Small intestine (tissue), 7 donors: ENCODE results near the gene TREML2. TPM values are rescaled to one million over a fixed set of nuclear protein-coding genes. Genes with fewer than 3 reads are reported as not detected.

ENCODE experiments used
- DNase-seq, 2 donors: peaks; one replicate each; pipeline versions ENCODE4 v3.0.0 to v3.0.0-alpha.2; 2013
- FAIRE-seq: peaks from 2 replicates; lab custom pipeline; 2012; peaks lifted over from hg19 to GRCh38; lab: Jason Lieb, UNC
- H3K27ac ChIP-seq, 3 donors: one replicate each; pipeline ENCODE4 v1.5.1; 2013; ENCODE audit warnings: low read length in 2 of 3, mild to moderate bottlenecking in 2 of 3, control low read depth in 1 of 3, inconsistent platforms in 1 of 3, low read depth in 1 of 3, moderate library complexity in 1 of 3
- H3K27me3 ChIP-seq, 3 donors: one replicate each; pipeline ENCODE4 v1.6.1; 2013; ENCODE audit warnings: low read length in 3 of 3, inconsistent platforms in 1 of 3; ENCODE audit not compliant: control insufficient read depth in 3 of 3, insufficient read depth in 3 of 3
- H3K36me3 ChIP-seq, 3 donors: one replicate each; pipeline ENCODE4 v1.6.1; 2013; ENCODE audit warnings: low read length in 3 of 3, inconsistent platforms in 1 of 3, low read depth in 1 of 3, mild to moderate bottlenecking in 1 of 3, moderate library complexity in 1 of 3; ENCODE audit not compliant: control insufficient read depth in 3 of 3, insufficient read depth in 2 of 3
- H3K4me1 ChIP-seq, 3 donors: one replicate each; pipeline ENCODE4 v1.6.1; 2013; ENCODE audit warnings: low read length in 2 of 3, inconsistent platforms in 1 of 3, low read depth in 1 of 3, mild to moderate bottlenecking in 1 of 3, moderate library complexity in 1 of 3; ENCODE audit not compliant: control insufficient read depth in 3 of 3, insufficient read depth in 2 of 3
- H3K4me3 ChIP-seq, 3 donors: one replicate each; pipeline ENCODE4 v1.5.1; 2013; ENCODE audit warnings: low read length in 3 of 3, control low read depth in 1 of 3, inconsistent platforms in 1 of 3, low read depth in 1 of 3, mild to moderate bottlenecking in 1 of 3, moderate library complexity in 1 of 3
- H3K9me3 ChIP-seq, 2 donors: one replicate each; pipeline ENCODE4 v1.6.1; 2013; ENCODE audit warnings: low read depth in 1 of 2, low read length in 1 of 2; ENCODE audit not compliant: control insufficient read depth in 2 of 2, insufficient read depth in 1 of 2
- WGBS, 3 donors: extraction: QIAGEN DNeasy Blood & Tissue Kit; methylation state at CpG; one replicate each; pipeline ENCODE4 v1.1.7; 2013; 5-methylcytosine and 5-hydroxymethylcytosine counted together
- polyA plus RNA-seq, 4 donors: library from polyadenylated mRNA; stranded (reverse) in 3 of 4; unstranded in 1 of 4; fragments of 200-250 nt in 3 of 4; fragments of 120-200 nt in 1 of 4; gene quantifications; one replicate each; pipeline versions ENCODE4 v1.2.1 to v1.2.3, GENCODE V29; 2013
- donor health status: healthy with polysubstance abuse.
- donor health status: control.
- donor health status: control.
- donor health status: Bipolar disorder and iron deficiency.
- donor health status: healthy.

Gene TREML2
- polyA plus RNA-seq, 4 donors = 0.10 to 0.27 (median 0.13) TPM; not detected in 1

GRCh38 chr6:41156001-41156400 is 44.9 kb downstream of the TREML2 start:
- H3K4me1 ChIP-seq = no peaks in the 10 kb centered on the region
- H3K36me3 ChIP-seq = no peaks in the 10 kb centered on the region
- no peaks in the 10 kb centered on the region for H3K27me3 ChIP-seq
- no peak overlapping the region for H3K27ac ChIP-seq
- H3K4me3 ChIP-seq = no peak overlapping the region
- DNase-seq = no peak
- no peaks in the 10 kb centered on the region for H3K9me3 ChIP-seq
- no peak for FAIRE-seq
- WGBS, 3 donors = 83 to 91% (median 90%) methylated on average over 4 of the region's 4 CpGs

- Histone ChIP-seq H3K27ac (no peak overlapping the region), H3K4me3 (no peak overlapping the region), H3K9me3 (no peaks in the 10 kb centered on the region), H3K4me1 (no peaks in the 10 kb centered on the region), H3K27me3 (no peaks in the 10 kb centered on the region), H3K36me3 (no peaks in the 10 kb centered on the region)
- FAIRE-seq (no peak), DNase-seq (no peak)
- WGBS, 3 donors = 26 to 45% (median 28%) methylated on average over 7 of the region's 7 CpGs
Measured at GRCh38 chr6:41155132-41155805, 45.7 kb downstream of the TREML2 start.

- DNase-seq (no peak), FAIRE-seq (no peak)
- no peaks in the 10 kb centered on the region for H3K4me1 ChIP-seq
- no peaks in the 10 kb centered on the region for H3K9me3 ChIP-seq
- H3K4me3 ChIP-seq = no peak within 1 kb of the TSS
- H3K36me3 ChIP-seq = no peaks in the 10 kb centered on the region
- 56 to 71% (median 65%) methylated on average over 5 of the region's 5 CpGs for WGBS, 3 donors
- H3K27me3 ChIP-seq = no peaks in the 10 kb centered on the region
- H3K27ac ChIP-seq = no peak within 1 kb of the TSS
Measured at GRCh38 chr6:41153992-41154625, 46.8 kb downstream of the TREML2 start, which contains the start of gene TREML1. TSS of gene TREML1 (minus strand) at chr6:41154347. CDS start at chr6:41154288, 59 bp downstream.

- DNase-seq (no peak), FAIRE-seq (no peak)
- no peaks in the 10 kb centered on the region for H3K27me3 ChIP-seq
- H3K4me1 ChIP-seq = no peaks in the 10 kb centered on the region
- no peak overlapping the region for H3K4me3 ChIP-seq
- WGBS, 3 donors = 77 to 88% (median 87%) methylated on average over 4 of the region's 4 CpGs
- no peaks in the 10 kb centered on the region for H3K9me3 ChIP-seq
- H3K27ac ChIP-seq = no peak overlapping the region
- peaks cover 0 to 2% (median 0%) of the 10 kb centered on the region in 3 donors for H3K36me3 ChIP-seq
Measured at GRCh38 chr6:41153451-41153850, 47.5 kb downstream of the TREML2 start.

GRCh38 chr6:41150671-41151070 is 50.3 kb downstream of the TREML2 start:
- no peak for DNase-seq
- Histone ChIP-seq H3K4me3 (no peak overlapping the region), H3K36me3 (peaks cover 0 to 2% (median 0%) of the 10 kb centered on the region in 3 donors), H3K4me1 (no peaks in the 10 kb centered on the region), H3K9me3 (no peaks in the 10 kb centered on the region), H3K27me3 (no peaks in the 10 kb centered on the region), H3K27ac (no peak overlapping the region)
- FAIRE-seq = no peak
- 75 to 85% (median 79%) methylated on average over 1 of the region's 1 CpG for WGBS, 3 donors

- FAIRE-seq = no peak
- Histone ChIP-seq H3K4me1 (no peaks in the 10 kb centered on the region), H3K36me3 (peaks cover 0 to 2% (median 0%) of the 10 kb centered on the region in 3 donors), H3K27ac (no peak overlapping the region), H3K4me3 (no peak overlapping the region), H3K9me3 (no peaks in the 10 kb centered on the region), H3K27me3 (no peaks in the 10 kb centered on the region)
- DNase-seq = no peak
- WGBS, 3 donors = 93 to 100% (median 96%) methylated on average over 1 of the region's 1 CpG
Measured at GRCh38 chr6:41147917-41148316, 53.0 kb downstream of the TREML2 start.

Other genes starting within 250 kb of the TREML2 start
- 100 to 1,000 TPM in 1 of 4 donors, 10 to 100 TPM in 3; 31.9 to 123 (median 45.3) TPM for gene UNC5CL, start 161.9 kb downstream of the TREML2 start, polyA plus RNA-seq
- gene TSPO2, start 158.7 kb downstream of the TREML2 start, polyA plus RNA-seq = 1 to 10 TPM in 3 of 4 donors, not detected in 1; 1.1 to 2.1 (median 1.9) TPM
- gene APOBEC2, start 147.9 kb downstream of the TREML2 start, polyA plus RNA-seq = 1 to 10 TPM in 3 of 4 donors, under 1 TPM in 1; 0.64 to 5.1 (median 3.7) TPM
- 10 to 100 TPM; 31.3 to 78.1 (median 43.6) TPM for gene OARD1, start 128.8 kb downstream of the TREML2 start, polyA plus RNA-seq
- gene NFYA, start 128.2 kb downstream of the TREML2 start, polyA plus RNA-seq = 10 to 100 TPM in 1 of 4 donors, 1 to 10 TPM in 3; 4.6 to 30.8 (median 7.2) TPM
- gene TREML1, start 46.8 kb downstream of the TREML2 start, polyA plus RNA-seq = under 1 TPM in 2 of 4 donors, not detected in 2; 0.07 to 0.16 TPM
- under 1 TPM in 3 of 4 donors, not detected in 1; 0.16 to 0.81 (median 0.21) TPM for gene TREM2, start 38.0 kb downstream of the TREML2 start, polyA plus RNA-seq
- not detected for gene TREML4, start 27.2 kb upstream of the TREML2 start, polyA plus RNA-seq
- 1 to 10 TPM in 2 of 4 donors, under 1 TPM in 1, not detected in 1; 0.04 to 1.8 (median 1.1) TPM for gene TREM1, start 85.5 kb upstream of the TREML2 start, polyA plus RNA-seq
- gene NCR2, start 134.5 kb upstream of the TREML2 start, polyA plus RNA-seq = under 1 TPM in 1 of 4 donors, not detected in 3; 0.65 TPM